ENCODE measurements around the gene WDR55. TPM values are rescaled to one million over a fixed set of nuclear protein-coding genes. Genes with fewer than 3 reads are reported as not detected.

Gene WDR55
- total and polyA plus RNA-seq, 2 of the 4 experiments (the other 2 are of a cell fraction), result 19.0 to 20.4 TPM

DNA sequence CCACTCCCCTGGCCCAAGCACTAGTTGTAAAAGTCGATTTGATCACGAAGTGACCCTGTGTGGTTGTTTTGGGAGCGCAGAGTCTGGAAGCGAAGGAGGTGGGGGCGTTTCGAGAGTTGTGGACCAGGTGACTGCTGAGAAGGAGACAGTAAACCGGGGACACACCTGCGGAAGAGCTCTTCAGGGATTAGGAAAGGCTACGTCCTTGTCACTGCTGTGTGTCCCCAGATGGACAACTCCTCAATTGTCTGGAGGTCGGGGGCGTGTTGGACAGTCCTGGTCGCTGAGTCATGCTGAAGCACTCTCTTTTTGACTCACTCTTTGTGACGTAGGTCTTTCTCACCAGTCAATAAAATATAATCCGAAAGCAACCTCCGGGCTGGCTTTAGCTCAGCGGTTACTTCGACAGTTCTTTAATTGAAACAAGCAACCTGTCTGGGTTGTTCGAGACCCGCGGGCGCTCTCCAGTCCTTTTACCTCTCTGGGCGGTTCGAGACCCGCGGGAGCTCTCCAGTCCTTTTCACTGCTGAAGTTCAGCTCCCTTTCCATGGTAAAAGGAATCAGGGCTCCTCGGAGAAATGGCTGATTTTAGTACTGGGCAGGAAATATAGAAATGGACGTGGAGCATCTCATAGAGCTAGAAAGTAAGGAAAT, 46.3 kb downstream of the WDR55 start (continued):
- TF ChIP-seq CHD1 (IDR thresholded peaks at IDR 0.05; ENCODE audit: low read depth, low read length) (no peak; the same call in 1 of the 2 replicates), FOS (IDR thresholded peaks at IDR 0.05; ENCODE audit: low read depth, low read length) (peak; percentile 99), RAD21 (IDR thresholded peaks at IDR 0.05; ENCODE audit: low read length) (no peak)

DNA sequence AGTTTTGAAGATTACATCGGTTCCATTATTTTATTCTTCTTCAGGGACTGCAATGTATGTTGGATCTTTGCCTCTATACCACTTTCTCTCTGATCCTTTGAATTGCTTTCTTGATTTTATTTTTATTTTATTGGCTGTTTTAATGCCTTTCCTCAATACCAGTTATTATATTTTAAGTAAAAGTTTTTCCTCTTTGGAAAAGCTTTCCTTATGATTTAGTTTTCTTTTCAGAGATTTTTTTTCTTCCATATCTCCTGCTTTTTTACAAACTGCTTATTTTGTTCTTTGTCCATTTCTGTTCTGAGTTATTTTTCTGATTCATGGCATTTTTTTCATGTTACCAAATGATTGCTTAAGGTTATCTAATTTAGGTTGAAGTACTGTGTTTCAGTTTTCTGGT, 47.1 kb downstream of the WDR55 start:
- Histone ChIP-seq H2AK5ac (ENCODE audit: low read depth, low read length) (no peak overlapping the region), H4K91ac (ENCODE audit: insufficient read depth, low read depth, low read length) (no peak overlapping the region), H3K4ac (ENCODE audit: low read depth, low read length) (no peak overlapping the region), H3K18ac (ENCODE audit: low read depth, low read length) (no peak overlapping the region), H2BK120ac (ENCODE audit: low read depth, low read length) (no peak overlapping the region), H3K14ac (replicated peaks; ENCODE audit: low read depth, low read length) (no peak overlapping the region), H4K5ac (ENCODE audit: low read depth, low read length) (no peak overlapping the region), H2AK9ac (replicated peaks; ENCODE audit: low read depth, low read length, poor library complexity) (no peak overlapping the region), H3K9me1 (ENCODE audit: insufficient read depth, low read length) (no peaks in the 10 kb centered on the region), H2BK20ac (ENCODE audit: low read depth, low read length) (no peak overlapping the region), H3K23ac (ENCODE audit: low read depth, low read length) (no peak overlapping the region), H3K9ac (ENCODE audit: low read depth, low read length) (no peak overlapping the region), H3K27me3 (ENCODE audit: control insufficient read depth, insufficient read depth, low read length) (no peaks in the 10 kb centered on the region), H3K9me3 (ENCODE audit: control insufficient read depth, insufficient read depth, low read length) (no peaks in the 10 kb centered on the region), H3K27ac (ENCODE audit: insufficient read depth, low read length) (no peak overlapping the region), H3K4me2 (ENCODE audit: low read depth, low read length) (no peak overlapping the region), H2BK15ac (ENCODE audit: low read depth, low read length) (no peak overlapping the region), H3K4me1 (ENCODE audit: control insufficient read depth, insufficient read depth, low read length) (no peaks in the 10 kb centered on the region), H3K79me1 (ENCODE audit: low read depth in 1 of 2, low read length in 2 of 2) (no peaks in the 10 kb centered on the region), H3K56ac (ENCODE audit: extremely low read depth, insufficient read depth, low read length) (no peak overlapping the region), H2AFZ (replicated peaks; ENCODE audit: low read length, poor library complexity) (no peak overlapping the region), H3K4me3 (ENCODE audit: insufficient read depth, low read depth, low read length) (no peak overlapping the region), H4K8ac (ENCODE audit: low read depth in 2 of 2, low read length in 2 of 2) (no peak overlapping the region), H3K36me3 (ENCODE audit: control insufficient read depth, insufficient read depth, low read length) (no peaks in the 10 kb centered on the region; the same call in 1 of the 2 replicates), H4K20me1 (ENCODE audit: insufficient read depth, low read length) (0 out of 2 replicates have a peak, but pooled peaks cover 5% of the 10 kb centered on the region), H2BK5ac (ENCODE audit: low read depth, low read length, poor library complexity, severe bottlenecking) (no peak overlapping the region)
- WGBS, 2 experiments (ENCODE audit: extremely low coverage in 2 of 2, insufficient read length in 1 of 2), result no CpG with 5 or more reads among the region's 1 CpG
- DNase-seq, result no peak
- BruUV-seq (replicated peaks), result no TSS peak
- ATAC-seq (ENCODE audit: low read depth), result no peak
- in situ Hi-C loops (cut with MboI; ENCODE audit: low sequenced_read_pairs), result no loop called here
- intact Hi-C loops (cut with micrococcal nuclease), result no loop called here
- POLR2A ChIA-PET (ENCODE audit: unreplicated experiment), result interaction anchor here (0.9 kb wide), 1 partner anchor 12 kb away, joined by 4 read pairs; the partner anchor contains the start of gene ZMAT2
- CTCF ChIA-PET, result interaction anchor here (0.5 to 0.6 kb wide), 2 partner anchors 8 to 412 kb away, joined by 3 to 5 read pairs; no protein-coding TSS in a partner anchor
- no peak for TF ChIP-seq RAD21 (IDR thresholded peaks at IDR 0.05; ENCODE audit: low read length)
- no peak for TF ChIP-seq CEBPB (IDR thresholded peaks at IDR 0.05; ENCODE audit: low read depth, low read length)
- no peak for TF ChIP-seq MAFK (IDR thresholded peaks at IDR 0.05; ENCODE audit: low read depth, low read length)
- TF ChIP-seq RFX5 (IDR thresholded peaks at IDR 0.05; ENCODE audit: low read depth, low read length), result no peak
- TF ChIP-seq, protein P1, sequence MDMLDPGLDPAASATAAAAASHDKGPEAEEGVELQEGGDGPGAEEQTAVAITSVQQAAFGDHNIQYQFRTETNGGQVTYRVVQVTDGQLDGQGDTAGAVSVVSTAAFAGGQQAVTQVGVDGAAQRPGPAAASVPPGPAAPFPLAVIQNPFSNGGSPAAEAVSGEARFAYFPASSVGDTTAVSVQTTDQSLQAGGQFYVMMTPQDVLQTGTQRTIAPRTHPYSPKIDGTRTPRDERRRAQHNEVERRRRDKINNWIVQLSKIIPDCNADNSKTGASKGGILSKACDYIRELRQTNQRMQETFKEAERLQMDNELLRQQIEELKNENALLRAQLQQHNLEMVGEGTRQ (IDR thresholded peaks at IDR 0.05; ENCODE audit: low read depth, low read length), result no peak
- dilution Hi-C loops (cut with HindIII; ENCODE audit: low sequenced_read_pairs, unreplicated experiment), result no loop called here
